ENCODE data around the gene REEP3. TPM values are rescaled to one million over a fixed set of nuclear protein-coding genes. Genes with fewer than 3 reads are reported as not detected.

REEP3 gene
- total RNA-seq: 7.0 and 9.7 TPM in 2 replicates

DNA sequence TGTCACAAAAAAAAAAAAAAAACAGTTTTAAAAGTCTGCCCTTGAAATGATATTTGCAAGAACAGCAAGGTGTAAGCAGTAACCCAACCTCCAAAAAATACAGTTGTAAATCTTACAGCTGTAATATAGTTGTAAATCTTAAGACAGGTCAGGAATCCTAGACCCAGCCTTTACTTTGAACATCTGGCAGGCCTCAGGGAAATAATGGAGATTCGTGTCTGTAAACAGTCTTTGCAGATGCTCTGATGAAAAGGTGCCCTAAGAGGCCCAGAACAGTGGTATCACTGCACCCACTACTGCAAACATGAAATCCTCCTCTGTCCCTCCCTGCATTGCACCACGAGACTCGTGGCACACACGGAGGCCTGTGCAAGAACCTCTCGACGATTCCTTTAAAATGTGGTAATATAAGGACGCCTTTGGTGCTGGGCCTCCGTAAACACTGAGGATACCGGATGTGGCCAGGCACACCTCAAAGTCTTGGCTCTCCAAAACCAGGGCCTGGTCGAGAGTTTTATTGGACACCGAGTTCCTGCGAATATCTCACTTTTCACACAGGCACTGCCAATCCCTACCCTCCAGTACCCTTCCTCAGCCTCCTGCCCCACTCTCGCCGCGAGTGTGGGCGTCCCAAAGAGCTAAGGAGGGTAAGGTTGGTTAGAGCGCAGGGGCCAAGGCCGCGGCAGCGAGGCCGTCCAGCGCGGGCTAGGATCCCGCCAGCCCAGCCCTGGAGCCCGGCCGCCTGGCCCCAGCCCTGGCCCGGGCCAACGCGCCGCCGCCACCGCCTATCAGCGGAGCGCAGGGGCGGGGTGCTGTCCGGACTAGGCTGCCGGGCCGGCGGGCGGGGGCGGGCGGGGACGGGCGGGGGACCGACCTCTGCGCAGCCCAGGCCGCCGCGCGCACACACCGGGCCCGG is at the start of gene REEP3:
Gene REEP3 (plus strand): TSS at position 902 of the 916 bp plus-strand sequence. CDS start 145 bp downstream, outside the sequence.
- intact Hi-C loops (cut with micrococcal nuclease): loop anchor here (1.0 to 10.0 kb wide), 9 partner anchors 14 to 706 kb away; partner anchors contain the start of genes EGR2 and NRBF2
- ChIA-PET CTCF (interaction anchor here (0.5 to 2.9 kb wide), 3 partner anchors 18 to 258 kb away, joined by 3 to 11 read pairs (median 3); no protein-coding TSS in a partner anchor), POLR2A (interaction anchor here (1.0 to 2.5 kb wide), 5 partner anchors 56 to 256 kb away, joined by 3 to 15 read pairs (median 5); partner anchors contain the start of gene JMJD1C)
- peak within 1 kb of the TSS; percentile 79 for H3K27ac Mint-ChIP-seq
- peak within 1 kb of the TSS; percentile 86 for H3K4me3 Mint-ChIP-seq
- no peaks in the 10 kb centered on the region for H3K27me3 Mint-ChIP-seq
- no peaks in the 10 kb centered on the region for H3K9me3 Mint-ChIP-seq
- ATAC-seq (ENCODE audit: low read depth): peak; percentile 85
- no peaks in the 10 kb centered on the region for H3K36me3 Mint-ChIP-seq (ENCODE audit: low read depth)
- H3K4me1 Mint-ChIP-seq: peaks cover 48% of the 10 kb centered on the region
- TF ChIP-seq, protein P1, sequence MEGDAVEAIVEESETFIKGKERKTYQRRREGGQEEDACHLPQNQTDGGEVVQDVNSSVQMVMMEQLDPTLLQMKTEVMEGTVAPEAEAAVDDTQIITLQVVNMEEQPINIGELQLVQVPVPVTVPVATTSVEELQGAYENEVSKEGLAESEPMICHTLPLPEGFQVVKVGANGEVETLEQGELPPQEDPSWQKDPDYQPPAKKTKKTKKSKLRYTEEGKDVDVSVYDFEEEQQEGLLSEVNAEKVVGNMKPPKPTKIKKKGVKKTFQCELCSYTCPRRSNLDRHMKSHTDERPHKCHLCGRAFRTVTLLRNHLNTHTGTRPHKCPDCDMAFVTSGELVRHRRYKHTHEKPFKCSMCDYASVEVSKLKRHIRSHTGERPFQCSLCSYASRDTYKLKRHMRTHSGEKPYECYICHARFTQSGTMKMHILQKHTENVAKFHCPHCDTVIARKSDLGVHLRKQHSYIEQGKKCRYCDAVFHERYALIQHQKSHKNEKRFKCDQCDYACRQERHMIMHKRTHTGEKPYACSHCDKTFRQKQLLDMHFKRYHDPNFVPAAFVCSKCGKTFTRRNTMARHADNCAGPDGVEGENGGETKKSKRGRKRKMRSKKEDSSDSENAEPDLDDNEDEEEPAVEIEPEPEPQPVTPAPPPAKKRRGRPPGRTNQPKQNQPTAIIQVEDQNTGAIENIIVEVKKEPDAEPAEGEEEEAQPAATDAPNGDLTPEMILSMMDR (IDR thresholded peaks at IDR 0.05): no peak
- no peak for DNase-seq

DNA sequence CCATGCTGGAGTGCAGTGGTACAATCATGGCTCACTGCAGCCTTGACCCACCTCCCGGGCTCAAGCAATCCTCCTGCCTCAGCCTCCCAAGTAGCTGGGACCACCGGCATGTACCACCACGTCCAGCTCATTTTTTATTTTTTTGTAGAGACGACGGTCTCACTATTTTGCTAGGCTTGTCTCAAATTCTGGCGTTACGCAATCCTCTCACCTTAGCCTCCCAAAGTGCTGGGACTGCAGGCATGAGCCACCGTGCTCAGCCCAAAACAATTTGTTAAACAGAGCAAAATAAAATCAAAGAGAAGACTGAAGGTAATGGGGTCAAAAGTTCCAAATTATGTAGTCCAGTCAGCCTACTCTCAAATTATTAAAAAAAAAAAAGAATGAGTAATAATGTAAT is 46.7 kb upstream of the REEP3 start:
- POLR2A ChIA-PET: no interaction called here
- H3K27me3 Mint-ChIP-seq: no peaks in the 10 kb centered on the region
- DNase-seq (no peak), ATAC-seq (ENCODE audit: low read depth) (no peak)
- intact Hi-C loops (cut with micrococcal nuclease): no loop called here
- no peak overlapping the region for H3K4me3 Mint-ChIP-seq
- H3K27ac Mint-ChIP-seq: no peak overlapping the region
- TF ChIP-seq, protein P1 (IDR thresholded peaks at IDR 0.05): no peak
- peaks cover 14% of the 10 kb centered on the region for H3K4me1 Mint-ChIP-seq
- H3K9me3 Mint-ChIP-seq: no peaks in the 10 kb centered on the region
- CTCF ChIA-PET: no interaction called here
- no peaks in the 10 kb centered on the region for H3K36me3 Mint-ChIP-seq (ENCODE audit: low read depth)

- Mint-ChIP-seq H3K27me3 (no peaks in the 10 kb centered on the region), H3K9me3 (no peaks in the 10 kb centered on the region), H3K4me1 (peaks cover 11% of the 10 kb centered on the region), H3K4me3 (no peak overlapping the region), H3K27ac (no peak overlapping the region), H3K36me3 (ENCODE audit: low read depth) (no peaks in the 10 kb centered on the region)
- DNase-seq: no peak
- POLR2A ChIA-PET: no interaction called here
- ATAC-seq (ENCODE audit: low read depth): no peak
- TF ChIP-seq, protein P1 (IDR thresholded peaks at IDR 0.05): no peak
- intact Hi-C loops (cut with micrococcal nuclease): no loop called here
- CTCF ChIA-PET: no interaction called here
Observed at GRCh38 chr10:63477927-63478326, 43.3 kb upstream of the REEP3 start.

GRCh38 chr10:63478564-63478963 is 42.6 kb upstream of the REEP3 start:
- no peak for DNase-seq
- Mint-ChIP-seq H3K4me3 (no peak overlapping the region), H3K27me3 (no peaks in the 10 kb centered on the region), H3K27ac (no peak overlapping the region), H3K4me1 (peaks cover 13% of the 10 kb centered on the region), H3K9me3 (no peaks in the 10 kb centered on the region), H3K36me3 (ENCODE audit: low read depth) (no peaks in the 10 kb centered on the region)
- ChIA-PET POLR2A (no interaction called here), CTCF (interaction anchor here (1.0 kb wide), 1 partner anchor 12 kb away, joined by 3 read pairs; the partner anchor contains the start of gene JMJD1C)
- ATAC-seq (ENCODE audit: low read depth): no peak
- intact Hi-C loops (cut with micrococcal nuclease): no loop called here
- TF ChIP-seq, protein P1 (IDR thresholded peaks at IDR 0.05): no peak

DNA sequence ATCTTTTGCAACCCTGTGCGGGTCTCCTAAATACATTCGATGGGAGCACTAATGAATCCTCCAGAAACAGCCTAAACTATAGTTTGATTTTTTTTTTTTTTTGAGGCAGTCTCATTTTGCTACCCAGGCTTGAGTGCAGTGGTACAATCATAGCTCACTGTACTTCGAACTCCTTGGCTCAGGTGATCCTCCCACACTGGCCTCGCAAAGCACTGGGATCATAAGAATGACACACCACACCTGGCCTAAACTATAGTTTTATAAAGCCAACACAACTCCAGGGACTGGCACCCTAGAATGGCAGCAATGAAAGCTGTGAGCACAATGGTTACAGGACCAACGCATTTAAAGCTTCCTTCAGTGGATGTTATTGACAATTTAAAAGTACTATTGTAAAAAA is 41.0 kb upstream of the REEP3 start:
- no peak overlapping the region for H3K27ac Mint-ChIP-seq
- no peaks in the 10 kb centered on the region for H3K9me3 Mint-ChIP-seq
- H3K36me3 Mint-ChIP-seq (ENCODE audit: low read depth): no peaks in the 10 kb centered on the region
- H3K4me3 Mint-ChIP-seq: no peak overlapping the region
- TF ChIP-seq, protein P1 (IDR thresholded peaks at IDR 0.05): no peak
- intact Hi-C loops (cut with micrococcal nuclease): loop anchor here (2.0 kb wide), 1 partner anchor 13 kb away; no protein-coding TSS in a partner anchor
- no peak for ATAC-seq (ENCODE audit: low read depth)
- H3K4me1 Mint-ChIP-seq: peaks cover 13% of the 10 kb centered on the region
- H3K27me3 Mint-ChIP-seq: no peaks in the 10 kb centered on the region
- POLR2A ChIA-PET: interaction anchor here (0.7 kb wide), 1 partner anchor 14 kb away, joined by 3 read pairs; no protein-coding TSS in a partner anchor
- CTCF ChIA-PET: no interaction called here
- DNase-seq: no peak

Measured in activated B cell treated with CpG ODN at 0.5 μM for 24 hours (primary cell).